Endodermal cell (in vitro differentiated cells): ENCODE data around the gene TMTC2. TPM values are rescaled to one million over a fixed set of nuclear protein-coding genes. Genes with fewer than 3 reads are reported as not detected.

Source experiments
- DNase-seq: peaks from one replicate; pipeline ENCODE4 v3.0.0-alpha.2; 2017
- H3K27ac ChIP-seq: 2 replicates; pipeline ENCODE4 v1.5.1; 2013; ENCODE audit warnings: mild to moderate bottlenecking, low read depth, low read length, moderate library complexity
- H3K27me3 ChIP-seq: 2 replicates; pipeline ENCODE4 v1.6.1; 2013; ENCODE audit warnings: mild to moderate bottlenecking, low read length, moderate library complexity; ENCODE audit not compliant: insufficient read depth, control insufficient read depth, poor library complexity, severe bottlenecking
- H3K36me3 ChIP-seq: 2 replicates; pipeline ENCODE4 v1.7.0; 2013; ENCODE audit warnings: mild to moderate bottlenecking, low read length, moderate library complexity; ENCODE audit not compliant: control insufficient read depth, insufficient read depth
- H3K4me1 ChIP-seq: one replicate; pipeline ENCODE4 v1.7.0; 2013; ENCODE audit warnings: low read length; ENCODE audit not compliant: control insufficient read depth, insufficient read depth
- H3K4me3 ChIP-seq: 2 replicates; pipeline ENCODE4 v1.5.1; 2013; ENCODE audit warnings: mild to moderate bottlenecking, low read length, moderate library complexity
- H3K9ac ChIP-seq: 2 replicates; pipeline ENCODE4 v1.6.1; 2013; ENCODE audit warnings: mild to moderate bottlenecking, low read length, moderate library complexity; ENCODE audit not compliant: poor library complexity, severe bottlenecking; ENCODE audit errors: extremely low read depth
- H3K9me3 ChIP-seq: 2 replicates; pipeline ENCODE4 v1.6.1; 2013; ENCODE audit warnings: mild to moderate bottlenecking, low read length, moderate library complexity; ENCODE audit not compliant: control insufficient read depth
- H3K27ac Mint-ChIP-seq: 2 replicates; pipeline ENCODE4 v1.8.0; 2020; ENCODE audit warnings: mixed read lengths
- H3K27me3 Mint-ChIP-seq: 2 replicates; pipeline ENCODE4 v1.8.0; 2021; ENCODE audit warnings: mild to moderate bottlenecking, mixed read lengths; ENCODE audit not compliant: insufficient read depth
- H3K36me3 Mint-ChIP-seq: 2 replicates; pipeline ENCODE4 v1.8.0; 2020; ENCODE audit warnings: low read depth, mixed read lengths
- H3K4me1 Mint-ChIP-seq: 2 replicates; pipeline ENCODE4 v1.8.0; 2020; ENCODE audit warnings: mixed read lengths
- H3K4me3 Mint-ChIP-seq: 2 replicates; pipeline ENCODE4 v1.8.0; 2020; ENCODE audit warnings: mild to moderate bottlenecking, moderate library complexity, mixed read lengths
- H3K9me3 Mint-ChIP-seq: 2 replicates; pipeline ENCODE4 v1.8.0; 2020; ENCODE audit warnings: mild to moderate bottlenecking, mixed read lengths
- WGBS, 2 experiments: methylation state at CpG; one replicate each; pipeline versions ENCODE4 v1.1.5 to v1.1.7; 2013; ENCODE audit warnings: missing lambda C conversion rate in 2 of 2, mixed read lengths in 1 of 2; ENCODE audit not compliant: insufficient coverage in 1 of 2, insufficient read length in 1 of 2; 5-methylcytosine and 5-hydroxymethylcytosine counted together
- total RNA-seq, 2 donors: library from RNA; stranded (reverse); fragmentation: NEBNext Ultra II Directional in 1 of 2; extraction: Animal tissue kit (Norgen Biotek cat#: 25700) in 1 of 2; gene quantifications; 2 replicates in 1 of 2; 3 replicates in 1 of 2; pipeline ENCODE4 v1.2.1, GENCODE V29; 2021
- TF ChIP-seq, protein P1 (sequence below): fragments of 200-600 bp; sonication (generic); conservative IDR thresholded peaks from 2 replicates; pipeline ENCODE4 v1.5.0; 2021; ENCODE audit warnings: antibody characterized with exemption, mild to moderate bottlenecking

The TMTC2 gene
- total RNA-seq, 2 donors from 2014 or later: 7.2 to 10.8 TPM

DNA sequence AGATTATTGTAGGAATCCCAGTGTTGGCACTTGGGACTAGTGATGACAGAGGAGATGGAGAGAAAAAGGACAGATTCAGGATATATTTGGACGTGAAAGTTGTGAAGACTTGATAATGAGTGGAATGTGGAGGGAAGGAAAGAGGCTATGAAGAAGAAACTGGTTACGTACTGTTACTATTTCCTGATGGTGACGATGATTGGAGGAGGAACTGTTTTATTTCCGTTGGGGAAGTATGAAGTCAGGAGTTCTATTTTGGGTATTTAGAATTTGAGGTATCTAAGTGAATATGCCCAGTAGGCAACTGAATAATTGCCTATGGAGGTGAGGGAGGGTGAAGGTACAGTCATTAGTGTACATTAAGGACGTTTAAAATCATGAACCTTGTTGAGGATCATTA is 207.2 kb downstream of the TMTC2 start:
- TF ChIP-seq, protein P1, sequence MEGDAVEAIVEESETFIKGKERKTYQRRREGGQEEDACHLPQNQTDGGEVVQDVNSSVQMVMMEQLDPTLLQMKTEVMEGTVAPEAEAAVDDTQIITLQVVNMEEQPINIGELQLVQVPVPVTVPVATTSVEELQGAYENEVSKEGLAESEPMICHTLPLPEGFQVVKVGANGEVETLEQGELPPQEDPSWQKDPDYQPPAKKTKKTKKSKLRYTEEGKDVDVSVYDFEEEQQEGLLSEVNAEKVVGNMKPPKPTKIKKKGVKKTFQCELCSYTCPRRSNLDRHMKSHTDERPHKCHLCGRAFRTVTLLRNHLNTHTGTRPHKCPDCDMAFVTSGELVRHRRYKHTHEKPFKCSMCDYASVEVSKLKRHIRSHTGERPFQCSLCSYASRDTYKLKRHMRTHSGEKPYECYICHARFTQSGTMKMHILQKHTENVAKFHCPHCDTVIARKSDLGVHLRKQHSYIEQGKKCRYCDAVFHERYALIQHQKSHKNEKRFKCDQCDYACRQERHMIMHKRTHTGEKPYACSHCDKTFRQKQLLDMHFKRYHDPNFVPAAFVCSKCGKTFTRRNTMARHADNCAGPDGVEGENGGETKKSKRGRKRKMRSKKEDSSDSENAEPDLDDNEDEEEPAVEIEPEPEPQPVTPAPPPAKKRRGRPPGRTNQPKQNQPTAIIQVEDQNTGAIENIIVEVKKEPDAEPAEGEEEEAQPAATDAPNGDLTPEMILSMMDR: no peak
- H3K27me3 ChIP-seq: no peaks in the 10 kb centered on the region
- DNase-seq: no peak
- no peak overlapping the region for H3K27ac Mint-ChIP-seq
- H3K9me3 ChIP-seq: no peaks in the 10 kb centered on the region
- 90 to 94% methylated on average over 5 of the region's 5 CpGs for WGBS, 2 experiments
- no peaks in the 10 kb centered on the region for H3K4me1 ChIP-seq
- H3K27ac ChIP-seq: no peak overlapping the region
- H3K36me3 Mint-ChIP-seq: no peaks in the 10 kb centered on the region
- H3K27me3 Mint-ChIP-seq: no peaks in the 10 kb centered on the region
- H3K4me1 Mint-ChIP-seq: peaks cover 11% of the 10 kb centered on the region
- H3K9me3 Mint-ChIP-seq: no peaks in the 10 kb centered on the region
- no peak overlapping the region for H3K9ac ChIP-seq
- H3K36me3 ChIP-seq: no peaks in the 10 kb centered on the region
- no peak overlapping the region for H3K4me3 Mint-ChIP-seq
- H3K4me3 ChIP-seq: no peak overlapping the region

GRCh38 chr12:82896277-82896676 is 209.6 kb downstream of the TMTC2 start:
- WGBS, 2 experiments: 96 to 97% methylated on average over 7 of the region's 7 CpGs

DNA sequence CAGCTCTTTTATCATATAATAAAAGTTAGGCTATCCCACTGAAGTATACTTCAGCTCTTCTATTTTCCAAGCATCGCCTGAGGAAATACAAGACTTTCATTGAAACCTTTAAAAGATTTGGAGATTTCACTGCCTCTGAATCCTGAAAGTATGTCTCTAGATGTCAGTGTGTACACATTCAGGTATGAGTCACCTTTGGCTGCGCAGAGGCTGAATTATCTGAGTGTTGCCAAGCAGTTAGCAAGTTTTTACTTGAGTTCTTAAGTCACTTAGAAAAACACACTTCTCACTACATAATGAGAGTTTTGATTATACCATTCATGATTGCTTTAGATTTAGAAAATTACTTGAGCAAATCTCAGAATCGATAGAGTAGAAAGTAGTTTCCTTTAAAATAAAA is 210.3 kb downstream of the TMTC2 start:
- Histone ChIP-seq H3K4me1 (no peaks in the 10 kb centered on the region), H3K27me3 (no peaks in the 10 kb centered on the region), H3K4me3 (no peak overlapping the region), H3K27ac (no peak overlapping the region), H3K36me3 (no peaks in the 10 kb centered on the region), H3K9ac (no peak overlapping the region), H3K9me3 (no peaks in the 10 kb centered on the region)
- Mint-ChIP-seq H3K27ac (no peak overlapping the region), H3K36me3 (no peaks in the 10 kb centered on the region), H3K4me1 (peaks cover 11% of the 10 kb centered on the region), H3K9me3 (no peaks in the 10 kb centered on the region), H3K27me3 (no peaks in the 10 kb centered on the region), H3K4me3 (no peak overlapping the region)
- TF ChIP-seq, protein P1: no peak
- 93 to 100% methylated on average over 1 to 3 of the region's 3 CpGs for WGBS, 2 experiments
- DNase-seq: no peak

More at GRCh38 chr12:82896277-82896676, 209.6 kb downstream of the TMTC2 start:
- Histone ChIP-seq H3K27me3 (no peaks in the 10 kb centered on the region), H3K4me3 (no peak overlapping the region), H3K9me3 (no peaks in the 10 kb centered on the region), H3K27ac (no peak overlapping the region), H3K9ac (no peak overlapping the region), H3K36me3 (no peaks in the 10 kb centered on the region), H3K4me1 (no peaks in the 10 kb centered on the region)
- H3K4me1 Mint-ChIP-seq: peaks cover 11% of the 10 kb centered on the region
- no peaks in the 10 kb centered on the region for H3K36me3 Mint-ChIP-seq
- H3K27me3 Mint-ChIP-seq: no peaks in the 10 kb centered on the region
- no peaks in the 10 kb centered on the region for H3K9me3 Mint-ChIP-seq
- TF ChIP-seq, protein P1: no peak
- H3K27ac Mint-ChIP-seq: no peak overlapping the region
- no peak for DNase-seq
- H3K4me3 Mint-ChIP-seq: no peak overlapping the region
